Measurements from ENCODE around the gene GBP4.
"Not testable (repeated sequence)": the region's sequence is repeated elsewhere in the genome, so short reads cannot be mapped to it uniquely, and the experiment has no call there.

GBP4 gene

GRCh38 chr1:89198491-89199072, at the start of gene GBP4:
GBP4 (minus strand) TSS chr1:89198942; CDS start chr1:89198834, 108 bp downstream.
- Histone ChIP-seq H3K4me3 (ENCODE audit: low read depth in 1 of 2, low read length in 2 of 2) (peak within 1 kb of the TSS; percentile 67 to 96), H3K27ac (ENCODE audit: low read length) (peak within 1 kb of the TSS; percentile 91), H3K36me3 (ENCODE audit: control insufficient read depth in 1 of 2, insufficient read depth in 2 of 2, low read length in 2 of 2) (no peaks in the 10 kb centered on the region), H3K27me3 (ENCODE audit: low read depth, low read length) (no peaks in the 10 kb centered on the region), H3K9me3 (ENCODE audit: control insufficient read depth in 1 of 2, low read length in 2 of 2) (no peaks in the 10 kb centered on the region), H3K4me1 (ENCODE audit: control insufficient read depth in 1 of 2, insufficient read depth in 2 of 2, low read length in 2 of 2) (peaks cover 0 to 4% of the 10 kb centered on the region in 2 donors)

GRCh38 chr1:89243046-89243445, 44.3 kb upstream of the GBP4 start:
- no peaks in the 10 kb centered on the region for H3K36me3 ChIP-seq (ENCODE audit: control insufficient read depth in 1 of 2, insufficient read depth in 2 of 2, low read length in 2 of 2)
- H3K4me3 ChIP-seq (ENCODE audit: low read depth in 1 of 2, low read length in 2 of 2) = no peak overlapping the region
- H3K27ac ChIP-seq (ENCODE audit: low read length) = no peak overlapping the region
- H3K27me3 ChIP-seq (ENCODE audit: low read depth, low read length) = no peaks in the 10 kb centered on the region
- no peaks in the 10 kb centered on the region for H3K4me1 ChIP-seq (ENCODE audit: control insufficient read depth in 1 of 2, insufficient read depth in 2 of 2, low read length in 2 of 2)
- no peaks in the 10 kb centered on the region for H3K9me3 ChIP-seq (ENCODE audit: control insufficient read depth in 1 of 2, low read length in 2 of 2)

- Histone ChIP-seq H3K4me3 (ENCODE audit: low read depth in 1 of 2, low read length in 2 of 2) (no peak overlapping the region), H3K27ac (ENCODE audit: low read length) (no peak overlapping the region), H3K9me3 (ENCODE audit: control insufficient read depth in 1 of 2, low read length in 2 of 2) (peaks cover 3 to 6% of the 10 kb centered on the region in 2 donors), H3K27me3 (ENCODE audit: low read depth, low read length) (no peaks in the 10 kb centered on the region), H3K4me1 (ENCODE audit: control insufficient read depth in 1 of 2, insufficient read depth in 2 of 2, low read length in 2 of 2) (no peaks in the 10 kb centered on the region), H3K36me3 (ENCODE audit: control insufficient read depth in 1 of 2, insufficient read depth in 2 of 2, low read length in 2 of 2) (no peaks in the 10 kb centered on the region)
Observed at GRCh38 chr1:89221341-89221740, 22.6 kb upstream of the GBP4 start.

- H3K4me3 ChIP-seq (ENCODE audit: low read depth in 1 of 2, low read length in 2 of 2); H3K9me3 ChIP-seq (ENCODE audit: control insufficient read depth in 1 of 2, low read length in 2 of 2); H3K27ac ChIP-seq (ENCODE audit: low read length); H3K27me3 ChIP-seq (ENCODE audit: low read depth, low read length); H3K4me1 ChIP-seq (ENCODE audit: control insufficient read depth in 1 of 2, insufficient read depth in 2 of 2, low read length in 2 of 2); H3K36me3 ChIP-seq (ENCODE audit: control insufficient read depth in 1 of 2, insufficient read depth in 2 of 2, low read length in 2 of 2): not testable (repeated sequence)
Observed at GRCh38 chr1:89219851-89220250, 21.1 kb upstream of the GBP4 start.

GRCh38 chr1:89218941-89219340, 20.2 kb upstream of the GBP4 start:
- H3K27ac ChIP-seq (ENCODE audit: low read length); H3K4me1 ChIP-seq (ENCODE audit: control insufficient read depth in 1 of 2, insufficient read depth in 2 of 2, low read length in 2 of 2); H3K4me3 ChIP-seq (ENCODE audit: low read depth in 1 of 2, low read length in 2 of 2); H3K27me3 ChIP-seq (ENCODE audit: low read depth, low read length); H3K9me3 ChIP-seq (ENCODE audit: control insufficient read depth in 1 of 2, low read length in 2 of 2); H3K36me3 ChIP-seq (ENCODE audit: control insufficient read depth in 1 of 2, insufficient read depth in 2 of 2, low read length in 2 of 2): not testable (repeated sequence)

- H3K36me3 ChIP-seq (ENCODE audit: control insufficient read depth in 1 of 2, insufficient read depth in 2 of 2, low read length in 2 of 2) = no peaks in the 10 kb centered on the region
- no peak overlapping the region for H3K27ac ChIP-seq (ENCODE audit: low read length)
- H3K4me1 ChIP-seq (ENCODE audit: control insufficient read depth in 1 of 2, insufficient read depth in 2 of 2, low read length in 2 of 2) = no peaks in the 10 kb centered on the region
- H3K4me3 ChIP-seq (ENCODE audit: low read depth in 1 of 2, low read length in 2 of 2) = no peak overlapping the region
- peaks cover 0 to 6% of the 10 kb centered on the region in 2 donors for H3K9me3 ChIP-seq (ENCODE audit: control insufficient read depth in 1 of 2, low read length in 2 of 2)
- H3K27me3 ChIP-seq (ENCODE audit: low read depth, low read length) = no peaks in the 10 kb centered on the region
Observed at GRCh38 chr1:89213347-89213746, 14.6 kb upstream of the GBP4 start.

- no peaks in the 10 kb centered on the region for H3K36me3 ChIP-seq (ENCODE audit: control insufficient read depth in 1 of 2, insufficient read depth in 2 of 2, low read length in 2 of 2)
- no peak overlapping the region for H3K27ac ChIP-seq (ENCODE audit: low read length)
- no peaks in the 10 kb centered on the region for H3K9me3 ChIP-seq (ENCODE audit: control insufficient read depth in 1 of 2, low read length in 2 of 2)
- no peaks in the 10 kb centered on the region for H3K27me3 ChIP-seq (ENCODE audit: low read depth, low read length)
- H3K4me1 ChIP-seq (ENCODE audit: control insufficient read depth in 1 of 2, insufficient read depth in 2 of 2, low read length in 2 of 2) = no peaks in the 10 kb centered on the region
- no peak overlapping the region for H3K4me3 ChIP-seq (ENCODE audit: low read depth in 1 of 2, low read length in 2 of 2)
Observed at GRCh38 chr1:89211035-89211634, 12.4 kb upstream of the GBP4 start.

GRCh38 chr1:89206373-89206772, 7.6 kb upstream of the GBP4 start:
- Histone ChIP-seq H3K36me3 (ENCODE audit: control insufficient read depth in 1 of 2, insufficient read depth in 2 of 2, low read length in 2 of 2) (no peaks in the 10 kb centered on the region), H3K27ac (ENCODE audit: low read length) (no peak overlapping the region), H3K9me3 (ENCODE audit: control insufficient read depth in 1 of 2, low read length in 2 of 2) (no peaks in the 10 kb centered on the region), H3K4me3 (ENCODE audit: low read depth in 1 of 2, low read length in 2 of 2) (no peak overlapping the region), H3K27me3 (ENCODE audit: low read depth, low read length) (no peaks in the 10 kb centered on the region), H3K4me1 (ENCODE audit: control insufficient read depth in 1 of 2, insufficient read depth in 2 of 2, low read length in 2 of 2) (no peaks in the 10 kb centered on the region)

GRCh38 chr1:89203166-89203565, 4.4 kb upstream of the GBP4 start:
- Histone ChIP-seq H3K36me3 (ENCODE audit: control insufficient read depth in 1 of 2, insufficient read depth in 2 of 2, low read length in 2 of 2) (no peaks in the 10 kb centered on the region), H3K27ac (ENCODE audit: low read length) (no peak overlapping the region), H3K4me3 (ENCODE audit: low read depth in 1 of 2, low read length in 2 of 2) (no peak overlapping the region), H3K4me1 (ENCODE audit: control insufficient read depth in 1 of 2, insufficient read depth in 2 of 2, low read length in 2 of 2) (peaks cover 0 to 4% of the 10 kb centered on the region in 2 donors), H3K27me3 (ENCODE audit: low read depth, low read length) (no peaks in the 10 kb centered on the region), H3K9me3 (ENCODE audit: control insufficient read depth in 1 of 2, low read length in 2 of 2) (no peaks in the 10 kb centered on the region)

- Histone ChIP-seq H3K4me3 (ENCODE audit: low read depth in 1 of 2, low read length in 2 of 2) (peak overlapping the region in 1 of 2 donors; percentile 1), H3K36me3 (ENCODE audit: control insufficient read depth in 1 of 2, insufficient read depth in 2 of 2, low read length in 2 of 2) (no peaks in the 10 kb centered on the region), H3K27ac (ENCODE audit: low read length) (no peak overlapping the region), H3K4me1 (ENCODE audit: control insufficient read depth in 1 of 2, insufficient read depth in 2 of 2, low read length in 2 of 2) (peaks cover 0 to 4% of the 10 kb centered on the region in 2 donors), H3K27me3 (ENCODE audit: low read depth, low read length) (no peaks in the 10 kb centered on the region), H3K9me3 (ENCODE audit: control insufficient read depth in 1 of 2, low read length in 2 of 2) (no peaks in the 10 kb centered on the region)
Observed at GRCh38 chr1:89201106-89201794, 2.5 kb upstream of the GBP4 start.

GRCh38 chr1:89200663-89201062, 1.9 kb upstream of the GBP4 start:
- Histone ChIP-seq H3K27ac (ENCODE audit: low read length) (no peak overlapping the region), H3K27me3 (ENCODE audit: low read depth, low read length) (no peaks in the 10 kb centered on the region), H3K36me3 (ENCODE audit: control insufficient read depth in 1 of 2, insufficient read depth in 2 of 2, low read length in 2 of 2) (no peaks in the 10 kb centered on the region), H3K4me1 (ENCODE audit: control insufficient read depth in 1 of 2, insufficient read depth in 2 of 2, low read length in 2 of 2) (peaks cover 0 to 4% of the 10 kb centered on the region in 2 donors), H3K4me3 (ENCODE audit: low read depth in 1 of 2, low read length in 2 of 2) (peak overlapping the region in 1 of 2 donors; percentile 1), H3K9me3 (ENCODE audit: control insufficient read depth in 1 of 2, low read length in 2 of 2) (no peaks in the 10 kb centered on the region)
